ENCODE measurements around the gene NUP214. TPM values are rescaled to one million over a fixed set of nuclear protein-coding genes. Genes with fewer than 3 reads are reported as not detected.
A peak's percentile ranks its signal among the peaks of the same experiment; 100 is the strongest.
"Not testable (repeated sequence)": the region's sequence is repeated elsewhere in the genome, so short reads cannot be mapped to it uniquely, and the experiment has no call there.

NUP214 gene
- total and polyA plus RNA-seq, 2 experiments from 2014 or later, result 14.7 to 29.0 TPM

GRCh38 chr9:131099102-131099606 lies 26.2 kb upstream of the NUP214 start:
- TF ChIP-seq CTCF (IDR thresholded peaks at IDR 0.05; ENCODE audit: low read depth, low read length), result no peak

GRCh38 chr9:131099845-131100244 lies 25.5 kb upstream of the NUP214 start:
- not testable (repeated sequence) for H3K4me3 ChIP-seq; H3K27me3 ChIP-seq; H3K9me3 ChIP-seq (ENCODE audit: low read depth); H3K4me1 ChIP-seq (ENCODE audit: low read depth); H3K36me3 ChIP-seq; DNase-seq (ENCODE audit: low read depth in 1 of 2, low spot score in 1 of 2)
- H3K27ac ChIP-seq, result peak overlapping the region; percentile 54

More at GRCh38 chr9:131099102-131099606, 26.2 kb upstream of the NUP214 start:
- no peak overlapping the region for H3K4me3 ChIP-seq
- H3K9me3 ChIP-seq (ENCODE audit: low read depth), result no peaks in the 10 kb centered on the region
- peaks cover 3% of the 10 kb centered on the region for H3K4me1 ChIP-seq (ENCODE audit: low read depth)
- DNase-seq (ENCODE audit: low read depth in 1 of 2, low spot score in 1 of 2), result no peak
- no peak overlapping the region for H3K27ac ChIP-seq
- H3K36me3 ChIP-seq, result no peaks in the 10 kb centered on the region
- no peaks in the 10 kb centered on the region for H3K27me3 ChIP-seq

- no peaks in the 10 kb centered on the region for H3K9me3 ChIP-seq (ENCODE audit: low read depth)
- no peak for TF ChIP-seq CTCF (IDR thresholded peaks at IDR 0.05; ENCODE audit: low read depth, low read length)
- H3K27ac ChIP-seq, result peak overlapping the region; percentile 54
- no peaks in the 10 kb centered on the region for H3K27me3 ChIP-seq
- H3K36me3 ChIP-seq, result no peaks in the 10 kb centered on the region
- peaks cover 3% of the 10 kb centered on the region for H3K4me1 ChIP-seq (ENCODE audit: low read depth)
- no peak overlapping the region for H3K4me3 ChIP-seq
- DNase-seq (ENCODE audit: low read depth in 1 of 2, low spot score in 1 of 2), result peak in 1 of 2 donors; percentile 78
Observed at GRCh38 chr9:131100445-131100844, 24.9 kb upstream of the NUP214 start.

- DNase-seq (ENCODE audit: low read depth in 1 of 2, low spot score in 1 of 2), result no peak
- H3K4me1 ChIP-seq (ENCODE audit: low read depth), result peaks cover 3% of the 10 kb centered on the region
- no peak for TF ChIP-seq CTCF (IDR thresholded peaks at IDR 0.05; ENCODE audit: low read depth, low read length)
- no peaks in the 10 kb centered on the region for H3K9me3 ChIP-seq (ENCODE audit: low read depth)
- peak overlapping the region; percentile 54 for H3K27ac ChIP-seq
- H3K4me3 ChIP-seq, result no peak overlapping the region
- H3K27me3 ChIP-seq, result no peaks in the 10 kb centered on the region
- no peaks in the 10 kb centered on the region for H3K36me3 ChIP-seq
Observed at GRCh38 chr9:131101207-131101964, 24.0 kb upstream of the NUP214 start.

GRCh38 chr9:131103024-131103423 lies 22.4 kb upstream of the NUP214 start:
- no peaks in the 10 kb centered on the region for H3K27me3 ChIP-seq
- no peak for DNase-seq (ENCODE audit: low read depth in 1 of 2, low spot score in 1 of 2)
- peaks cover 3% of the 10 kb centered on the region for H3K4me1 ChIP-seq (ENCODE audit: low read depth)
- no peak overlapping the region for H3K27ac ChIP-seq
- H3K36me3 ChIP-seq, result no peaks in the 10 kb centered on the region
- no peak for TF ChIP-seq CTCF (IDR thresholded peaks at IDR 0.05; ENCODE audit: low read depth, low read length)
- H3K9me3 ChIP-seq (ENCODE audit: low read depth), result no peaks in the 10 kb centered on the region
- H3K4me3 ChIP-seq, result no peak overlapping the region

- no peaks in the 10 kb centered on the region for H3K9me3 ChIP-seq (ENCODE audit: low read depth)
- H3K4me1 ChIP-seq (ENCODE audit: low read depth), result peaks cover 3% of the 10 kb centered on the region
- no peaks in the 10 kb centered on the region for H3K36me3 ChIP-seq
- TF ChIP-seq CTCF (IDR thresholded peaks at IDR 0.05; ENCODE audit: low read depth, low read length), result no peak
- no peak overlapping the region for H3K27ac ChIP-seq
- no peaks in the 10 kb centered on the region for H3K27me3 ChIP-seq
- H3K4me3 ChIP-seq, result no peak overlapping the region
- no peak for DNase-seq (ENCODE audit: low read depth in 1 of 2, low spot score in 1 of 2)
Observed at GRCh38 chr9:131103535-131103934, 21.9 kb upstream of the NUP214 start.

All from cardiac muscle cell (in vitro differentiated cells and primary cell).